Activated CD8-positive, alpha-beta memory T cell treated with anti-CD3 and anti-CD28 coated beads, Interleukin-2, amount 50 U/mL, for 24 hours (primary cell): ENCODE results near the gene TENM4.

Experiments used
- DNase-seq: peaks from one replicate; pipeline ENCODE4 v3.0.0-alpha.2; 2020; ENCODE audit errors: extremely low read depth

TENM4 gene

DNA sequence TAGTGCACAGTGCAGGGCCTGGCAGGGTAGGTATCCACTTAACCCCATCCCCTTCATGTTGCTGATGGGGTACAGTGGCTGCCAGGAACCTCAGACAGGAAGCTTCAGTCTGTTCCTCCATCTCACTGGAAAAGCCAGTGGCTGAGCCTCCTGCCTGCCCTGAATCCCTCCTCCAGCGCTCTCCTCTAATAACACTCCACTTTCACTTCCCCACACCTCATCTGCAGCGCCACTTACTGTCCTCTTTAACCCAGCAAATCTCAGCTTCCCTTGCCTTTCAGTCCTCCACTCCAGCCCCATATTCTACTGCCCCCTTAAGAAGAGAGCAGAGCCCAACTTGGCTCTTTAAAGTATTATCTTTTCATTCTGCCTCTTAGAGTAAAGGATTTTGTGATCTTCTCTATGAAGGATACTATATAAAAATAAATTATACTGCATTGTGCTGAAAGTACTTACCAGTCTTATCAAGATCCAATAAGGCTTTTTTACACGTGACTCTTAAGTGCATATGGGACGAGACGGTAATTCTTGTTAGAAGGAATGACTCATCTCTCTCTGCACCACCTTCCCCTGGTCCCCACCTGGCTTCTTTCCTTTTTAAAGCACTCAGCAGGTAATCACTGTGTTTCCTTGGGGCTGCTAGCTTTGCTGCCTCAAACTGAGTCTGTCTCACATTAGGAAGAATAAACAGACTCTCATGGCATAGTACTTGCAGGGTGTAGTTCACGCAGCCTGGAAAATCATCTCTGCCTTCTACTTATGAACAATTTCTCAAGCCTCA is 628.1 kb downstream of the TENM4 start:
- DNase-seq = no peak

DNA sequence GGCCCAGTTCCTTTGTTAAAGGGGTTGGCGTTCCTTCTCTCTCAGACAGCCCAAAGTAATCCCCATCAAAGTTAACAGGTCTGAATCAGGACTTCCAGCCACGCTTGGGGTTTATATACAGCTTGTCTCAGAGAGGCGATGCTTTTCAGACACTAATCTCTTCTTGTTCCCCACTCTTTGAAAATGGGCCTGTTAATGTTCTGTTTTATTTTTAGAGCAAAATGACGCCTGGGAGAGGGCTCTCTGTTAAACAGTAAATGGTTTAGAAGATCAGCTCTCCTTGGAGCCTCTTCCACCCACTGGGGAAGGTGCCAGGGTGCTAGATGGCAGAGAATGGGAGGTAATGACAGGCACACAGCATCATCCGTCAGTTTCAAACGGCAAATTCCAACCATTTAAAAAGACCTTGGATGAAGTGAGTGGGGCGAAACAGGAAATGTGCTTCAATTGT is 630.2 kb downstream of the TENM4 start:
- no peak for DNase-seq

DNA sequence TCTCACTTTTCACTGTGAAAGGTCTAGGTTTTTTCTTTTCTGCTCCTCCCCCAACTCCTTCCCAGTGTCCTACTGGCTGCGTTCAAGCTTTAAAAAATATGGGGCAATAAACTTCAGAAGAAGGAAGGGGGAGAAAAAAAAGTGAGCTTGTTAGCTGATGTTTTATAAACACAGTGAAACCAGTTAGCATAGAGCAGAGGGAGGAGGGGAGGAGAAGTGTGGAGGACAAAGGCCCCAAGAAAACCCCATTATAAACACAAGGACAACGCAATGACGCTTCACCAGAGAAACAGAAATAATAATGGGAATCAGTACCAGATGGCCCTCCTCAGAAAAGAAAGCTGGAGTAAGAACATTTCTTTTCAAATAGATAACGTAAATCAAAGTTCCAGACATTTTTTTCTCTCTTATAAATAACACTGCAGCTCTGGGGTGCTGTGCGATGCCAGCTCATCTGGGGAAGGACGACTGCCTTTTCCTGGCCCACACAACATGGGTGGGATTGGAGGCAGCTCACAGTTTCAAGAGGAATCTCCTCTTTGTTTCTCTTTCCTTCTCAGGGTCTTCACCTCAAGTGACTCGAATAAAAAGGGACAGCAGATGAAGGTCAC is 630.8 kb downstream of the TENM4 start:
- DNase-seq = no peak

DNA sequence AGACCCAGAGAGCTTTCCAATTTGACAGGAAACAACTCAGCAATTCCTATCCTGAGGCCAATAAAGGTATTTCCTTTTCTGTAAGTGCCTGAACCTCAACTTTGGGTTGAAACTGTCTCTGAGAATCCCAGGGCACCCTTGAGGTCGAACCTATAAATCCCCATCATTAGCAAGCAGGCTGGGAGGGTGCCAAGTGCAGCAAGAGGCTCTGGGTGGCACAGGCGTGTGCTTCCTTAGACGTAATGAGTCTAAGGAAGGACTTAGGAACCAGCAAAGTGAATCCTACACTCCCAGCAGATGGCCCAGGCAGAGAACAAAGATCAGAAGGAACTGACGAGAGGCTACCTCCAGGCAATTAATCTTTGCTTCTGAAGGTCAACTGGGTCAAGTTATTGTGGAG is 631.9 kb downstream of the TENM4 start:
- no peak for DNase-seq

DNA sequence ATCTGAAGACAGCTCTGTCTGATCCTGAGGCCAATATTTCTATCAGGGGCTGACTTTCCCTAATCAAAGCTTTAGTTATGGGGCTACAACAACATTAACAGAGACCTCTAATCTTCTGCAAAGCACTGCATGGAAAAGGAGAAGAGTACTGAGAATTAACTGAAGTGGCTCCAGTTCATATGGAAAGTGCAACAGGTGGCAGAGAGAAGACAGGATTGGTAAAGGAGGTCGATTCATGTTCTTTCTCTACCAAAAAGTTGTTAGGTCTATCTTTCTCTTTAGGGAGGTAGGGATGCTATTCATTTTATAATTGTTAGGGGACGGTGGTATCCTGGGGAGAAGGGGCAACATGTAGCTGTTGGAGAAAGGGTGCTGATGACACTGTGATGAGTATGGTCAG is 633.5 kb downstream of the TENM4 start:
- DNase-seq = no peak

DNA sequence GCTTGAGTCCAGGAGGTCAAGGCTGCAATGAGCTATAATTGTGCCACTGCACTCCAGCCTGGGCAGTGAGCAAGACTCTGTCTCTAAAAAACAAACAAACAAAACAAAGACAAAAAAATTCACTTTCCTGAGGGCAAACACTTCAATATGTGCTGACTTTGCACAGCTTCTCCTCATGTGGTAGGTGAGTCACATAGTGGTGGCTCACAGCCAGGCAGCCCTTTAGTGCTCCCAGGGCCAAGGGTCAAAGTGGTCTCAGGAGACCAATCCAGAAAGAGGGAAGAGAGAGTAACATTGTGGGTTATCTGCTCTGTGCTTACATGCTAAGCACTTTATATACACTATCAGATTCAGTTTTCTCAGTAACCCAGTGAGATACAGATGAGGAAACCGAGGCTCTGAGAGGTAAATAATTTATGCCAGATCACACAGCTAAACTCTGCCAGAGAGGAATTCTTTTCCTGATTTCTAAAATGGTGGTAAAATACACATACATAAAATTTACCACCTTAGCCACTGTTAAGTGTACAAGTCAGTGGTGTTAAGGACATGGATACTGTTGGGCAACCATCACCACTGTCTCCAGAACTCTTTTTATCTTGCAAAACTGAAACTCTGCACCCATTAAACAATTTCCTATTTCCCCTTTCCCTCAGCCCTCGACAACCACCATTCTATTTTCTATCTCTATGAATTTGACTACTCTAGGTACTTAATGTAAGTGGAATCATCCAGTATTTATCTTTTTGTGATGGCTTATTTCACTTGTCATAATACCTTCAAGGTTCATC is 634.4 kb downstream of the TENM4 start:
- DNase-seq = no peak

DNA sequence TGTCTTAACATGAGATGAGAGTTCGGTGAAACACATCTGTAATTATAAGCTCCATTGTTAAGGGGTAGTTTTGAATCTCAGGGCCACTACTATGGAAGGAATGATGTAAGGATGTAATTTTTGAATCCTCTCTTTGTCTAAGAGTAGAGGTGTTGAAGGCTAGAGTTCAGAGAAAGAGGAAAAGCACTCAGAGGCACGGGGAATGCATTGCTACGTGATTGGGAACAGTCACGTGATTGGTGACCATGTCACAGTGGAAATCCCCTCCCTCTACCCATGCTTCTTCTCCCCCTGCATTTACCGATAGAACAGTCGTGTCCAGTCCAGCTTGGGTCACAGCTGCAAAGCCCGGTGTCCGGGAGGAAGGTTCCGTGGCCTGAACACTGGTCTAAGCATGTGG is 635.8 kb downstream of the TENM4 start:
- DNase-seq = no peak

DNA sequence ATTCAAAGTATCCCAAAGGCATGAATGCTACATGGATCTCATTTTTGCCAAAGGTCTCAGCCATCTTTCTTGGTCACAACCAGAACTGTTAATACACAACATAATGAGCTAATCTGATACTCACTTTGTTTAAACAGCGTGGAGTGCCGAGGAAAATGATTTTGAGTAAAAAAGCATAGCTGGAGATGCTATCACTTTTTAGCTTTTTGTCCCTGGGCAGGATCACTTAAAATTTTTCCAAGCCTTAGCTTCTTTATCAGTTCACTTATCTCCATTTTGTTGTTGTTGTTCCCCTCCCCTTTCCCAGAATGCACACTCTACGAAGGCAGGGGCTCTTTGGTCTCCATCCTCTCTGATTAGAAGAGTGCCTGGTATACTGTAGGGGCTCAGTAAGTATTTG is 636.8 kb downstream of the TENM4 start:
- DNase-seq = no peak

DNA sequence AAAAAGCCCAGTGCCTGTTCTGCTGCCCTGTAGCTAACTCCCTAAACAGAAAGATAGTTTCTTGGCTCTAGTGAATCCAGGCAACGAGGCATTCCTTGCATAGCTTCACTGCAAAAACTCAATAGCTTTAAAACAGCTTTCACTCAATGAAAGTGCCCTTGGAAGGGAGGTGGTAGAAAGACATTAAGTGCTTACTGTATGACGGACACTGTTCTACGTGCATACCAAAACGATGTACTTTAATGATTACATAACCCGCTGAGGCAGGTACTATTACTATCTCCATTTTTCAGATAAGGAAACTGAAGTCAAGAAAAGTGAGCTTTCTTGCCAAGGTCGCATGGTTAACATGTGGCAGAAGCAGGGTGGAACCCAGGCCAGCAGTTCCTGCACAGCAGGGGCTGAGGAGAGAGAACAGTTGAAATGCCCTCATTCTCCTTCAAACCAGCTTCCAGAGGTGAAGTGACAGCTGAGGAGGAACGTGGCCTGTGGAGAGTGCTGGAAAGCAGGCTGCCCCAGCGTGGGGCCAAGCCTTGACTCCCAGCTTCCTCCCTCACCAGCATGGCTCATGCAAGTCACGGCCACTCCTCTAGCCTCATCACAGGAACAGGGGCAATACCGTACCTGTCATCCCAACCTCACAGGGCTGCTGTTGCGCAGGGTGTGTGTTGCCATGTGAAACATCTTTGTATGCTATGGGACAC is 638.6 kb downstream of the TENM4 start:
- no peak for DNase-seq

DNA sequence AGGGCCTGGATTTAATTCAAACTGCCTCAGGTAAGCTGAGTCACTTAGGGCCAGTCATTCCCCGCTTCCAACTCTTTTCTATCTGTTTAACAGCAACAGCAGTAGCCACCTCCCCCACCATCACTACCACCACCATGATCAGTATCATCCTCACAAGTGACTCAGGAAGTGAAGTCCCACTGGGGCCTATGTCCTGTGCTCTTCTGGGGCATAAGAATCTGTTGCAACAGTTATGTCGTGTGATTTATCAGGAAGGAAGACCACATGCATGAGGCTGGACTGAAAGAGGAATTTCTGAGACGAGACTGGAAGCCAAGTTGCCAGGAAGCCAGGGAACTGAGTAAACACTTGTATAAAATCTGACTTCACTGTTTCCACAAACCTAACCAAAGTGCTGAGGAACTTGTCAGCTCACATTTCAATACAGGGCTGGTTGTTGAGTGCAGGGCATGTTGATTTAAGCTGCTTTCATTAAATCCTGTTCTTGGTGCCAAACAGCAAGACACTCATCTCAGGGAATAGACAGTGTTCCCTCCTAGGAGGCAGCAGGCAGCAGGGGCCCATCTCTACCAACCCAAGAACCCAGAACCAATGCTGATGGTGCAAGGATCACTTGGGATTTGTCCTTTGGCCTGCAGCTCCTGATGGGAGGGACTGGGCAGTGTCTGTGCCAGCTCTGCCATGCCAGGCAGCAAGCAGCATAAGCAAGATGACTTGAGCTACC is 639.5 kb downstream of the TENM4 start:
- DNase-seq = no peak

DNA sequence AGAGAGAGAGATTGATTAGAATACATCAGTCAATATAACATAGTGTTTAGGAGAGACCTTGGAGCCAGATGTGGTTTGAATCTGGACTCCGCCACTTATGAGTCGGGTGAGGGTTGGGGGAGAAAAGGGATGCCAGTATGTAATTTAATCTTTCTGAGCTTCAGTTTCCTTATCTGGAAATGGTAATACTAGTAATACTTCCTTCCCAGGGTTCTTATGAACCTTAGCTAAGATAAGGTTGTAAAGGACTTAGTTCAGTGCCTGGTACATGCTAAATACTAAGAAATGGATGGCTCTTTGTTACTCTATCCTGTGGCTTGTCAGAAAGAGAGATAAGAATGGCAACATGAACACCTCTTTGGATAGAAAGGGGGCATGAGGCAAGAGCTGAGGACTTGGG is 640.1 kb downstream of the TENM4 start:
- no peak for DNase-seq

DNA sequence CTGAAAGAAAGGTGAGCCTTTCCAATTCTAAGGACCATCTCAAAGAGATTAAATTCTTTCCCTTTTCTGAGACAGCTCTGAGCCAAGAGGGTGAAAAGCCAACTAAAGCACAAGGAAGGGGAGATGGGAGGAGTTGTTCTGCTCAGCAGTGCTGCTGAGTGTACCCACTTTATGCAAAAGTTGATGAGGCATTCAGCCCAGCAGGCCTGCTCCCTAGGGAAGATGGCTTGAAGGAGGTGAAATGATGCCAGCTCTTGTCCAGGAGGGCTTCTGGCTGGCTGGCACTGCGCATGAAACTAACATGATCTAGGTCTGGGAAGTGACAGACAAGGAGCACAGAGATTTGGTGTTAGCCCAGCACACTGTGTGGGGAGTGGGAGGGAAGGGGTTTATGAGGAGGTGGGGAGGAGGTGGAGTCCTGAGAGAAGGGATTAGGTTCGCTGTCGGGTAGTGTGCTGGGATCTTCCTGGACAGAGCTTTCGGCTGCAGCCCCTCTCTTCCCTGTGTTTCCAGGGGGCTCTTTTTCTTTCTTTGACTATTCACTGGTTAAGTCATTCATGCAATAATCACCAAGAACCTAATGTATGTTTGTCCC is 640.6 kb downstream of the TENM4 start:
- no peak for DNase-seq

DNA sequence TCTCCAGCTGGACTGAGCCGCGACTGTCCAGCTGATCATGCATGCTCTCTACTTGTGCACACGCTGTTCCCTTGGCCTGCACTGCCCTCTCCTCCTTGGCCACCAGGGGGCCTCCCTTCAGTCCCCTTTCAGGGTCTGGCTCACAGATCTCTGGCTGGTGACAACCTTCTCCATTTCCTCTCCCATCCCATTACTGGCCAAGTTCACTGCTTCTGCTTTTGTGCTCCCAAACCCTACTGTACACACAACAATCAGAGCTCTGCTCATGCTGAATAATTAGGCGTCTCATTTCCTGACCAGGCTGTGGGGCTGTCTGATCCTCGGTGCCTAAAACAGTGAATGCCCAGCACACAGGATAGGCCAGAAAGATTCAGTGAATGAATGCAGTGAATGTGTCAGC is 642.2 kb downstream of the TENM4 start:
- no peak for DNase-seq

DNA sequence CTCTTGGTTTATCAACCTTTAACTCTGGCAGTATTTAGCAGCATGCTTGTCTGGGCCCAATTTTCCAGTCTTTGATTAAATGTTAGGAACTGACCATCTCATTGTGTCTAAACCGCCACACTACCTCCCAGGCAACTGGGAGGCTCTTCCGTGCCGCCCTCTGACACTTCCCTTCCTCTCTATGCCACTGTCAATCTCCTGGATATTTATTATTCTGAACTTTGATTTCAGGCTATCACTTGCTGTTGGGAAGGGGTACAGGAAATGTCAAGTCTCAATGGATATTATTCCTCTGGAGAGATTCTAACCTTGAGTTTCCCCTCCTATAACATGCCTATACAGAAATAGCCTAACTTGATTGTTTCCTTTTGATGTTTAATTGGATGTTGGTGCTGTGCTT is 643.3 kb downstream of the TENM4 start:
- DNase-seq = no peak

DNA sequence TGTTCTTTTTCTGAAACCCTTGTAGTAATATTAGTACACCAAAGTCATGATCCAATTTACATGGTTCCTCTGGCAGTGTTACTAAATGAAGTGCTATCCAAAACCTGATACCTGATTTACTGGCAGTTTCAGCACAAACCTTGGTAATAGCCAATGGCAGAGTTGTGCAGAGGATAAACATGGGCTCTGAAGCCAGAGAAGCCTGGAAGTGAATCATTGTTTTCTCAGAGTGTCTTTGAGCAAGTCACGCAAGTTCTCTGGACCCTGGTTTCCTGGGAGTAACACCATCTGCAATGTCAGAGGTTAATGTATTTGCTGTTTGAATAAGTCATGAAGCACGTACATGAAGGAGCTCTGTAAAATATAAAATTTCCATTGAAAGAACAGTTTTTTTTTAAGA is 643.9 kb downstream of the TENM4 start:
- DNase-seq = no peak

DNA sequence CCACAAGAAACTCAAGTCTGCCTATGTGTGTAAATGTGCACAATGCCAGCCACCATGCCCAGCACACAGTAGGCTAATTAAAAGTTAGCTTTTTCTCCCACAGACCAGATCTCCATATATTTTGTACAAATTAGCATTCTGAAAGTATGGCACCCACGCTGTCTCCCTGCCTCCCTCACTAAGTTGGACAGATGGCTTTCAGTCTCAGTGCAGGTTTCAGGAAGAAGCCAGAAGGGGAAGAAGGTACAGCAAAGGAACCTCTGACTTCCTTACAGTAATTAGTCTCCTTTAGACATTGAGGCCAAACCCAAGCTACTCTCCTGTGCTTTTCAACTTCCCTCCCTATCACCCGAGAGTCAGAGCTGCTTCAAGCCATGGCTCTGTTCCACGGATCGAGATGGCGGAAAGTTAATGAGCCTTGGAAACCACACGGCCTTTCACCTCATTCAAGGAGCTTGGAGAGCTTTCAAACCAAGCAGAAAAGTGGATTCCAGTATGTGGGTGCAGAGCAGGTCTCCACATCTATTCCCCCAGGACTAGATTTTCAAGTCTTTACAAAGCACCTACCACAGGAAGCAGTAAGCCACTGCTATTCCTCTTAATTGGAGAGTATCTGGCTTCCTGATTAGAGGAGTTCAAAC is 645.1 kb downstream of the TENM4 start:
- DNase-seq = no peak

DNA sequence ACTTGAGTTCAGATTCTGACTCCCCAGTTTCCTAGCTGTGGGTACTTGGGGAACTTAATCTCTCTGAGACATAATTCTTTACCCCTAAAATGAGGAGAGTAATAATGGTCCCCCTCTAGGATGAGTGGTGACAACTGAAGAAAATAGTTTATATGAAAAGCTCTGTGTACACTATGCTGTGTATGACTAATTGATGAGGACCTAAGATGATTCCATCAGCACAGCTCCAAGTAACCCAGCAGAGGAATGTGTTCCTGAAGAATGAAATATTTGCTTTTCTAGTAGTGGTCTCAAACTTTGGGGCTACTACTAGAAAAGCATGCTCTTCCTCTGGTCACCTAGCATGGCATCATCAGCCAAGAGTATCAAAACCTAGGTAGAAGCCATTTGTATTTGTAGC is 648.9 kb downstream of the TENM4 start:
- no peak for DNase-seq

DNA sequence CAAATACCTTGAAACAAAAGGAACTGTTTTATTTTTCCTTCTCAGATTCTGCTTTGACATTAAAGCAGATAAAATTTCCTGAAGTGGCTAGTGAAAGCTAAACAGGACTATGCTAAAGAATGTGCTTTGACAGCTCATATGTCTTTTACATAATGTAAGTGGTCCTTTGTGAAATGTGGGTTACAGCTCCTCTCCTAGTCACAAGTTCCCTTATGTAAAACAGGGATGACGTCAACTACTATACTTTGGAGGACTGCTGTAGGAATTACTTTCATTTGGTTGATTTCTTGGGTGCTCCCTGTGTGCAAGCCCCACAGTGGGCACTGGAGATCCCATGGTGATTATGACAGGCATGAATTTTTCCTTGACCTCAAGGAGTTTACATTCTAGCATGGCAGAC is 649.6 kb downstream of the TENM4 start:
- no peak for DNase-seq

DNA sequence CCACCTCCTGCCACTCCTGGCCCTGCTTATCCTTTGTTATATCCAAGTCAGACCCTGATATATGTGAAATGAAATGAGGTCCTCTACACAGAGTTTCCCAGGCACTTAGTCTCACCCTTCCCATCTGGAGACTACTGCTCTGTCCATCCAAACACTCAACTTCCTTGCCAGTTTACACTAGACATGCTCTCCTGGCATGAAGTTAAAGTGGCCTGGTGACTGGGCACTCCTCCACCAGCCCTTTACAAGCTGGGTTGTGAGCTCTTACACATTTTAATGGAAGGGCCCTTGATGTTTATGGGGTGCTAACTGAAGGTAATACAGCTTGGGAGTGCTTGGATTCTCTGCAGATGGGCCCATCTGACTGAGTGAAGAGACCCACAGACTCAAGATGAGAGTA is 650.0 kb downstream of the TENM4 start:
- no peak for DNase-seq

DNA sequence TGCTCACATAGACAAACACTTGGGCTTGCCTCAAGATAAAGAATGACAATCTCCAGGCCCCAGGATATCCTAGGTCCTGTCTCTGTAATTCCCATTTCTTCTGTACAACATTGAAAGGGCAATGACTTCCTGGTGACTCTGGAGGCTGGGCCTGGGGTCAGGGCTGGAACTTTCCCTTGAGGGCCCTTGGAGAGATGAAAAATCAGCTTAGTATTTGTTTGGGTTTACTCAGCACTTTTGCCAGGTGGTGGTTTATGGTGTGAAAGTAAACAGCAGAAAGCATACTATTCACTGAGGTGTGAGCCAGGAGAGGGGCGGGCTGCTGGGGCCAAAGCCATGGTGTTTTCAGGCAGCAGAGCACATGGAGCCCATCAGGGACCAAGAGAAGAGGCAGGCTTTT is 651.5 kb downstream of the TENM4 start:
- DNase-seq = no peak

DNA sequence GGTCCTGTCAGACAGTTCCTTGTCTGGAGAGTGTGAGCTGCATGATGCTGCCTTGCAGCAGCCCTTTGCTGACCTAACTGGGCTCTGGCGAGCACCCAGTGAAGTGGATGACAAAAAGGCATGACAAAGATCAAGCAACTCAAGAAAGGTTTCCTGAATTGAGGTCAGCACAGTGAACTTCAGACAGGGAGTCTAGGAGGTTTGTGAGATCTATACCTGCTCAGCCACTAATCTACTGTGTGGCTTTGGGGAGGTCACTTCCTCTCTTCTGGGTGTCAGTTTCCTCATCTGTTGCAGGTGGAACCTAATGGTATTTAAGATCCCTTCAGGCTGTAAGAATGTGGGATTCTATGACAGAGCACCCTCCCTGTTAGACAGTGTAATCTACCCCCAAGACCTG is 652.3 kb downstream of the TENM4 start:
- no peak for DNase-seq
